ENCODE data around the gene TMEM201. TPM values are rescaled to one million over a fixed set of nuclear protein-coding genes. Genes with fewer than 3 reads are reported as not detected.

Gene TMEM201
- total and polyA plus RNA-seq, 9 of the 15 experiments (the other 6 are each of a cell fraction or from before 2014, with no cell fraction given): 0.42 to 51.3 (median 7.4) TPM

DNA sequence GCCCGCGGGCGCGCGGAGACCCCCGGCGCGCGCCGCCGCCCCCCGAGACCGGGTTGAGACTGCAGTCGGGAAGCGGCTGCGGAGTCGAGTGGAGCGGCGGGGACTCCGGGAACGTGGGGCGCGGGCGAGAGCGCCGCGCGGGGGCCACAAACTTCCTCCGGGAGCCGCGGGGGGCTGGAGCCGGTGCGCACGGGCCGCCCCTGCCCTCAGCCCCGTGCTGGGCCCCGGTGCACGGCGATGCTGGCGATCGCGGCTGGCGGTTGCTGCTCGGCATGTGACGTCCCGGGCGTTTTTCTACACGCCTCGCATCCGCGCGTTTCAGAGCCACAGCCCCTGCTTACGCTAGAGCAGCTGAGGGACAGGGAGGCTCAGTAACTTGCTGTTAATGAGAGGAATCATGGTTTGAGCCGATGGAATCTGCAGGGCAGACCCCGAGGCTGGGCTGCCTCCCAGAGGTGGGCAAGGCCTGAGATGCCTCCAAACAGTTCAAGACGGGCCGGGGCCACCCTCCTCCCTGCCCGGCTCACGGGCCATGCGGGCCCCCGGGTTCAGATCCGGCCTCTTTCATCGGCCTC is 520 bp downstream of the TMEM201 start (continued):
- TF ChIP-seq, protein P1, sequence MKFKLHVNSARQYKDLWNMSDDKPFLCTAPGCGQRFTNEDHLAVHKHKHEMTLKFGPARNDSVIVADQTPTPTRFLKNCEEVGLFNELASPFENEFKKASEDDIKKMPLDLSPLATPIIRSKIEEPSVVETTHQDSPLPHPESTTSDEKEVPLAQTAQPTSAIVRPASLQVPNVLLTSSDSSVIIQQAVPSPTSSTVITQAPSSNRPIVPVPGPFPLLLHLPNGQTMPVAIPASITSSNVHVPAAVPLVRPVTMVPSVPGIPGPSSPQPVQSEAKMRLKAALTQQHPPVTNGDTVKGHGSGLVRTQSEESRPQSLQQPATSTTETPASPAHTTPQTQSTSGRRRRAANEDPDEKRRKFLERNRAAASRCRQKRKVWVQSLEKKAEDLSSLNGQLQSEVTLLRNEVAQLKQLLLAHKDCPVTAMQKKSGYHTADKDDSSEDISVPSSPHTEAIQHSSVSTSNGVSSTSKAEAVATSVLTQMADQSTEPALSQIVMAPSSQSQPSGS (CRISPR knock-in tag; IDR thresholded peaks at IDR 0.05): no peak
- TF ChIP-seq FOXJ2 (tag; IDR thresholded peaks at IDR 0.05) (no peak), TCF3 (CRISPR knock-in tag; IDR thresholded peaks at IDR 0.05) (no peak), HDAC1 (IDR thresholded peaks at IDR 0.05) (0 out of 4 replicates have a peak, but pooled peaks of 1 of the 2 experiments have one; percentile 42), ZSCAN32 (CRISPR knock-in tag; IDR thresholded peaks at IDR 0.05) (no peak), NFIX (CRISPR knock-in tag; IDR thresholded peaks at IDR 0.05; ENCODE audit: low read depth) (no peak), SMARCE1 (IDR thresholded peaks at IDR 0.05) (no peak), MEIS2 (IDR thresholded peaks at IDR 0.05; ENCODE audit: partially characterized antibody) (no peak), TRIM28 (IDR thresholded peaks at IDR 0.05) (no peak), PRMT5 (CRISPR knock-in tag; IDR thresholded peaks at IDR 0.05) (no peak), DNMT1 (IDR thresholded peaks at IDR 0.05) (no peak), ZNF24 (IDR thresholded peaks at IDR 0.05) (no peak), ZNF780A (CRISPR knock-in tag; IDR thresholded peaks at IDR 0.05) (no peak), ZNF134 (CRISPR knock-in tag; conservative IDR thresholded peaks at IDR 0.05) (no peak), CBX8 (IDR thresholded peaks at IDR 0.05; ENCODE audit: borderline replicate concordance, extremely low read depth, low read depth, low read length, poor library complexity, severe bottlenecking) (no peak), ETV5 (CRISPR knock-in tag; IDR thresholded peaks at IDR 0.05; ENCODE audit: low read depth) (no peak), ZNF197 (CRISPR knock-in tag; IDR thresholded peaks at IDR 0.05; ENCODE audit: low read depth) (no peak), TAL1 (IDR thresholded peaks at IDR 0.05) (no peak)
- TF ChIP-seq, protein P2, sequence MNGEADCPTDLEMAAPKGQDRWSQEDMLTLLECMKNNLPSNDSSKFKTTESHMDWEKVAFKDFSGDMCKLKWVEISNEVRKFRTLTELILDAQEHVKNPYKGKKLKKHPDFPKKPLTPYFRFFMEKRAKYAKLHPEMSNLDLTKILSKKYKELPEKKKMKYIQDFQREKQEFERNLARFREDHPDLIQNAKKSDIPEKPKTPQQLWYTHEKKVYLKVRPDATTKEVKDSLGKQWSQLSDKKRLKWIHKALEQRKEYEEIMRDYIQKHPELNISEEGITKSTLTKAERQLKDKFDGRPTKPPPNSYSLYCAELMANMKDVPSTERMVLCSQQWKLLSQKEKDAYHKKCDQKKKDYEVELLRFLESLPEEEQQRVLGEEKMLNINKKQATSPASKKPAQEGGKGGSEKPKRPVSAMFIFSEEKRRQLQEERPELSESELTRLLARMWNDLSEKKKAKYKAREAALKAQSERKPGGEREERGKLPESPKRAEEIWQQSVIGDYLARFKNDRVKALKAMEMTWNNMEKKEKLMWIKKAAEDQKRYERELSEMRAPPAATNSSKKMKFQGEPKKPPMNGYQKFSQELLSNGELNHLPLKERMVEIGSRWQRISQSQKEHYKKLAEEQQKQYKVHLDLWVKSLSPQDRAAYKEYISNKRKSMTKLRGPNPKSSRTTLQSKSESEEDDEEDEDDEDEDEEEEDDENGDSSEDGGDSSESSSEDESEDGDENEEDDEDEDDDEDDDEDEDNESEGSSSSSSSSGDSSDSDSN (IDR thresholded peaks at IDR 0.05; ENCODE audit: borderline replicate concordance in 1 of 2, low read depth in 2 of 2, low read length in 2 of 2): peak in 1 of 2 experiments; percentile 22; a peak in 1 of 4 replicates
- TF ChIP-seq, protein P3, sequence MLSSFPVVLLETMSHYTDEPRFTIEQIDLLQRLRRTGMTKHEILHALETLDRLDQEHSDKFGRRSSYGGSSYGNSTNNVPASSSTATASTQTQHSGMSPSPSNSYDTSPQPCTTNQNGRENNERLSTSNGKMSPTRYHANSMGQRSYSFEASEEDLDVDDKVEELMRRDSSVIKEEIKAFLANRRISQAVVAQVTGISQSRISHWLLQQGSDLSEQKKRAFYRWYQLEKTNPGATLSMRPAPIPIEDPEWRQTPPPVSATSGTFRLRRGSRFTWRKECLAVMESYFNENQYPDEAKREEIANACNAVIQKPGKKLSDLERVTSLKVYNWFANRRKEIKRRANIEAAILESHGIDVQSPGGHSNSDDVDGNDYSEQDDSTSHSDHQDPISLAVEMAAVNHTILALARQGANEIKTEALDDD (IDR thresholded peaks at IDR 0.05): no peak
- TF ChIP-seq, protein P4, sequence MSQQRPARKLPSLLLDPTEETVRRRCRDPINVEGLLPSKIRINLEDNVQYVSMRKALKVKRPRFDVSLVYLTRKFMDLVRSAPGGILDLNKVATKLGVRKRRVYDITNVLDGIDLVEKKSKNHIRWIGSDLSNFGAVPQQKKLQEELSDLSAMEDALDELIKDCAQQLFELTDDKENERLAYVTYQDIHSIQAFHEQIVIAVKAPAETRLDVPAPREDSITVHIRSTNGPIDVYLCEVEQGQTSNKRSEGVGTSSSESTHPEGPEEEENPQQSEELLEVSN (IDR thresholded peaks at IDR 0.05; ENCODE audit: borderline replicate concordance in 1 of 2, extremely low read depth in 1 of 2, insufficient read depth in 1 of 2, insufficient read length in 1 of 2, low read depth in 1 of 2, low read length in 1 of 2, poor library complexity in 1 of 2, severe bottlenecking in 1 of 2): peak in 1 of 2 experiments; percentile 52
- TF ChIP-seq, protein P5, sequence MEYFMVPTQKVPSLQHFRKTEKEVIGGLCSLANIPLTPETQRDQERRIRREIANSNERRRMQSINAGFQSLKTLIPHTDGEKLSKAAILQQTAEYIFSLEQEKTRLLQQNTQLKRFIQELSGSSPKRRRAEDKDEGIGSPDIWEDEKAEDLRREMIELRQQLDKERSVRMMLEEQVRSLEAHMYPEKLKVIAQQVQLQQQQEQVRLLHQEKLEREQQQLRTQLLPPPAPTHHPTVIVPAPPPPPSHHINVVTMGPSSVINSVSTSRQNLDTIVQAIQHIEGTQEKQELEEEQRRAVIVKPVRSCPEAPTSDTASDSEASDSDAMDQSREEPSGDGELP (CRISPR knock-in tag; IDR thresholded peaks at IDR 0.05; ENCODE audit: borderline replicate concordance): no peak

Measured in K562 (cell line).